ENCODE results near the gene PDE6A. TPM values are rescaled to one million over a fixed set of nuclear protein-coding genes. Genes with fewer than 3 reads are reported as not detected.
A peak's percentile ranks its signal among the peaks of the same experiment; 100 is the strongest.

The PDE6A gene
- polyA plus RNA-seq, 3 donors, result 0.01 TPM; not detected in 2

DNA sequence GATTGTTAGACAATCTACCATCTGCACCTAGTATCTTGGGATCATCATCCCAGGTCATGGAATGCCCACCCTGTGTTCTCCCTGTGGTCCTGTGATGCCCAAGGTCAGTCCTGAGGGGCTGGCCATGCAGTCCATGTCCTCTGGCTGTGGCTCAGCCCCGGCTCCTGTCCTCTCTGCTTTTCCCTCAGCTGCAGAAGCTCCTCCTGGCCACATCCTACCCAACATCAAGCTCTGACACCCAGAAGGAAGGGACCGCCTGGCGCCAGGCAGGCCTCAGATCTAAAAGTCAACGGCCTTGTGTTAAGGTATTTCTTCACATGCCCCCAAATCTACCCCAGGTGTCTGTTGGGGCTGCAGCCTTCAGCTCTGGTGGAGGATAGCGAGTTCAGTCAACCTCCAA, 114.0 kb downstream of the PDE6A start:
- WGBS (ENCODE audit: insufficient coverage), result 90% methylated on average over 2 of the region's 5 CpGs
- Mint-ChIP-seq H3K4me1 (peaks cover 4% of the 10 kb centered on the region), H3K27me3 (ENCODE audit: low read depth in 3 of 3) (no peaks in the 10 kb centered on the region), H3K9me3 (no peaks in the 10 kb centered on the region), H3K4me3 (no peak overlapping the region), H3K27ac (peak overlapping the region in 1 of 7 donors; percentile 54), H3K36me3 (peaks cover 65 to 85% of the 10 kb centered on the region in 2 donors)
- TF ChIP-seq, protein P1, sequence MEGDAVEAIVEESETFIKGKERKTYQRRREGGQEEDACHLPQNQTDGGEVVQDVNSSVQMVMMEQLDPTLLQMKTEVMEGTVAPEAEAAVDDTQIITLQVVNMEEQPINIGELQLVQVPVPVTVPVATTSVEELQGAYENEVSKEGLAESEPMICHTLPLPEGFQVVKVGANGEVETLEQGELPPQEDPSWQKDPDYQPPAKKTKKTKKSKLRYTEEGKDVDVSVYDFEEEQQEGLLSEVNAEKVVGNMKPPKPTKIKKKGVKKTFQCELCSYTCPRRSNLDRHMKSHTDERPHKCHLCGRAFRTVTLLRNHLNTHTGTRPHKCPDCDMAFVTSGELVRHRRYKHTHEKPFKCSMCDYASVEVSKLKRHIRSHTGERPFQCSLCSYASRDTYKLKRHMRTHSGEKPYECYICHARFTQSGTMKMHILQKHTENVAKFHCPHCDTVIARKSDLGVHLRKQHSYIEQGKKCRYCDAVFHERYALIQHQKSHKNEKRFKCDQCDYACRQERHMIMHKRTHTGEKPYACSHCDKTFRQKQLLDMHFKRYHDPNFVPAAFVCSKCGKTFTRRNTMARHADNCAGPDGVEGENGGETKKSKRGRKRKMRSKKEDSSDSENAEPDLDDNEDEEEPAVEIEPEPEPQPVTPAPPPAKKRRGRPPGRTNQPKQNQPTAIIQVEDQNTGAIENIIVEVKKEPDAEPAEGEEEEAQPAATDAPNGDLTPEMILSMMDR (IDR thresholded peaks at IDR 0.05), result no peak
- H3K36me3 ChIP-seq (replicated peaks in 1 of 2; ENCODE audit: control insufficient read depth in 1 of 2, insufficient read depth in 2 of 2, low read length in 2 of 2), result peaks cover 68 to 95% of the 10 kb centered on the region in 2 donors
- intact Hi-C loops (cut with micrococcal nuclease), result loop anchor here in 1 of 2 donors (5.0 kb wide), 1 partner anchor 162 kb away; no protein-coding TSS in a partner anchor
- H3K27me3 ChIP-seq (ENCODE audit: control insufficient read depth in 2 of 2, insufficient read depth in 2 of 2, low read length in 2 of 2), result no peaks in the 10 kb centered on the region
- no peak for DNase-seq
- no peak overlapping the region for H2AFZ ChIP-seq (ENCODE audit: insufficient read depth, low read depth, low read length, poor library complexity, severe bottlenecking)
- H3K9ac ChIP-seq (ENCODE audit: insufficient read depth, low read length, poor library complexity, severe bottlenecking), result no peak overlapping the region
- H3K4me3 ChIP-seq (replicated peaks in 1 of 3; ENCODE audit: low read depth in 2 of 3, low read length in 3 of 3), result no peak overlapping the region
- H4K20me1 ChIP-seq (ENCODE audit: insufficient read depth, low read length), result peaks cover 65% of the 10 kb centered on the region
- H3K79me2 ChIP-seq (ENCODE audit: insufficient read depth, low read length), result no peaks in the 10 kb centered on the region
- H3K4me1 ChIP-seq (ENCODE audit: control insufficient read depth in 1 of 2, insufficient read depth in 2 of 2, low read length in 2 of 2), result peaks cover 0 to 2% of the 10 kb centered on the region in 2 donors
- peak overlapping the region in 1 of 2 donors; percentile 27 for H3K27ac ChIP-seq (ENCODE audit: low read depth in 1 of 2, low read length in 2 of 2)
- no peak overlapping the region for H3K4me2 ChIP-seq (replicated peaks; ENCODE audit: extremely low read depth, low read length, poor library complexity, severe bottlenecking)
- no peaks in the 10 kb centered on the region for H3K9me3 ChIP-seq (replicated peaks in 1 of 2; ENCODE audit: control insufficient read depth in 1 of 2, insufficient read depth in 1 of 2, low read length in 2 of 2)

DNA sequence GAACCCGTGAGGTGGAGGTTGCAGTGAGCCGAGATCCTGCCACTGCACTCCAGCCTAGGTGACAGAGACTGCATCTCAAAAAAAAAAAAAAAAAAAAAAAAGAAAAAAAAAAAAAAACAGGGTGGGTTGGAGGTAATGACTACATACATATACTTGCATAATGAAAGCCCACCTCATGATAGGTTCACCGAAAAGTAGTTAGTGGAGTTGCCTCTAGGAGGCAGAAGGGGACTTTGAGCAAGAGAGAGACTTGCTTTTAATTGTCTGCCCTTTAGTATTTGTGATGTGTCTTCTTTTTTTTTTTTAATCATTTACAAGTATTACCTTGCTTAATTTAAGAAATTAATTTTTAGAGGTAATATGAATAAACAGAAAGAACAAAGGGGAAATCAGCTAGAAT, 114.6 kb downstream of the PDE6A start:
- H3K36me3 ChIP-seq (replicated peaks in 1 of 2; ENCODE audit: control insufficient read depth in 1 of 2, insufficient read depth in 2 of 2, low read length in 2 of 2), result peaks cover 68 to 95% of the 10 kb centered on the region in 2 donors
- H3K9me3 Mint-ChIP-seq, result no peaks in the 10 kb centered on the region
- DNase-seq, result no peak

More for the DNA sequence above, 114.6 kb downstream of the PDE6A start:
- H4K20me1 ChIP-seq (ENCODE audit: insufficient read depth, low read length), result peaks cover 66% of the 10 kb centered on the region
- no peak overlapping the region for H3K4me3 Mint-ChIP-seq
- no peaks in the 10 kb centered on the region for H3K27me3 ChIP-seq (ENCODE audit: control insufficient read depth in 2 of 2, insufficient read depth in 2 of 2, low read length in 2 of 2)
- WGBS (ENCODE audit: insufficient coverage), result no CpG with 5 or more reads among the region's 3 CpGs
- H3K4me2 ChIP-seq (replicated peaks; ENCODE audit: extremely low read depth, low read length, poor library complexity, severe bottlenecking), result no peak overlapping the region
- no peak overlapping the region for H3K9ac ChIP-seq (ENCODE audit: insufficient read depth, low read length, poor library complexity, severe bottlenecking)
- peaks cover 63 to 85% of the 10 kb centered on the region in 2 donors for H3K36me3 Mint-ChIP-seq
- H3K27ac ChIP-seq (ENCODE audit: low read depth in 1 of 2, low read length in 2 of 2), result no peak overlapping the region
- no peaks in the 10 kb centered on the region for H3K27me3 Mint-ChIP-seq (ENCODE audit: low read depth in 3 of 3)
- intact Hi-C loops (cut with micrococcal nuclease), result loop anchor here (5.0 to 10.0 kb wide), 3 partner anchors 95 to 173 kb away; partner anchors contain the start of gene PPARGC1B (in 1 of the 2)
- H3K4me3 ChIP-seq (replicated peaks in 1 of 3; ENCODE audit: low read depth in 2 of 3, low read length in 3 of 3), result no peak overlapping the region
- H3K79me2 ChIP-seq (ENCODE audit: insufficient read depth, low read length), result no peaks in the 10 kb centered on the region
- no peak overlapping the region for H3K27ac Mint-ChIP-seq
- TF ChIP-seq, protein P1 (IDR thresholded peaks at IDR 0.05), result no peak
- peaks cover 4% of the 10 kb centered on the region for H3K4me1 Mint-ChIP-seq
- no peak overlapping the region for H2AFZ ChIP-seq (ENCODE audit: insufficient read depth, low read depth, low read length, poor library complexity, severe bottlenecking)
- no peaks in the 10 kb centered on the region for H3K9me3 ChIP-seq (replicated peaks in 1 of 2; ENCODE audit: control insufficient read depth in 1 of 2, insufficient read depth in 1 of 2, low read length in 2 of 2)
- peaks cover 0 to 2% of the 10 kb centered on the region in 2 donors for H3K4me1 ChIP-seq (ENCODE audit: control insufficient read depth in 1 of 2, insufficient read depth in 2 of 2, low read length in 2 of 2)

Measured in CD14-positive monocyte (primary cell).